Activated CD8-positive, alpha-beta memory T cell treated with anti-CD3 and anti-CD28 coated beads, Interleukin-2, amount 50 U/mL, for 4 hours (primary cell): Measurements from ENCODE around the gene REPS1.
"Not testable (repeated sequence)": the region's sequence is repeated elsewhere in the genome, so short reads cannot be mapped to it uniquely, and the experiment has no call there.

Experiments
- DNase-seq: peaks from one replicate; pipeline ENCODE4 v3.0.0-alpha.2; 2020

Gene REPS1

DNA sequence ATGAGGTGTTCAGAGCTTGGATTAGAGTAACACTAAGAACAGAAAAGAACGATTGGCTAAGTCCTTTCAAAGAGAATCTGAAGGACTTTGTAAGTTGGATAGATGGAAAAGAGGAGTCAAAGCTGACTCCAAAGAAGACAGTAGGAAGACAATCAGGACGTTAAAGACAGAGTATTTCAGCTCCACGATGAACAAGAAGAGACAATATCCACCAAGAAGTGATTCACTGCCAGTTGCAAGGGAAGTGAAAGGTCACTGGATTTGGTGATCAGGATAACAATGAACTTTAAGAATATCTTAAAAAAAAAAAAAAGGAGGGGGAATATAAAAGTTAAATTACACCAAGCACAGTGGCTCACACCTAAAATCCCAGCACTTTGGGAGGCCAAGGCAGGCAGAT is 17.9 kb downstream of the REPS1 start:
- DNase-seq = no peak

DNA sequence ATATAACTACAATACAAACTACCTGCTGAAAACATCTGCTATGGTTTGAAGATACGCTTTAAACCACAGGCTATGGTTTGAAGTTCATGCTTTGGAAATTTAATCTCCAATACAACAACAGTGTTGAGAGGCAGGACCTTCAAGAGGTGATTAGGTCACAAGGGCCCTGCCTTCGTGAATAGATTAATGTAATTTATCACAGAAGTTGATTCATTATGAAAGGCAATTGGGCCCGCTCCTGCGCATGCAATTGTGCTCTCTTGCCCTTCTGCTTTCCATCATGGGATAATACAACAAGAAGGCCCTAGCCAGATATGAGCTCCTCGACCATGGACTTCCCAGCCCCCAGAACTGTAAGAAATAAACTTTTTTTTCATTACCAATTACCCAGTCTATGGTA is 21.2 kb downstream of the REPS1 start:
- no peak for DNase-seq

DNA sequence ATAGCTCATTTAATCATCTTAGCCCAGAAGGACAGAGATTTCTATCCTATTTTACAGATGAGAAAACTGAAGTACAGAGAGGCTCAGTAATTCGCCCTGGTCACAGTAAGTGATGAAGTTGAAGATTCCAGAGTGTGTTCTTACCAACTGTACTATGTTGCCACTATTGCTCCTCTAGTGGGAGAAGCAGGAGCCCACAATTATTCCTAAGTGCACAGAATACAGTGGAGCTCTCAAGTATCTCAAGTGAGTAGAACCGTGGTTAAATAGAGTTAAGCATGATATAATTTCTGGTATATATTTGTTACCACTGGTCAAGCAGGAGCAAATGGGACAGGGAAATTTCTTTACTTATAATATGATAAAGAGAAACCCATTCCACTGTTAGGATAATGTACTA is 22.1 kb downstream of the REPS1 start:
- DNase-seq = no peak

DNA sequence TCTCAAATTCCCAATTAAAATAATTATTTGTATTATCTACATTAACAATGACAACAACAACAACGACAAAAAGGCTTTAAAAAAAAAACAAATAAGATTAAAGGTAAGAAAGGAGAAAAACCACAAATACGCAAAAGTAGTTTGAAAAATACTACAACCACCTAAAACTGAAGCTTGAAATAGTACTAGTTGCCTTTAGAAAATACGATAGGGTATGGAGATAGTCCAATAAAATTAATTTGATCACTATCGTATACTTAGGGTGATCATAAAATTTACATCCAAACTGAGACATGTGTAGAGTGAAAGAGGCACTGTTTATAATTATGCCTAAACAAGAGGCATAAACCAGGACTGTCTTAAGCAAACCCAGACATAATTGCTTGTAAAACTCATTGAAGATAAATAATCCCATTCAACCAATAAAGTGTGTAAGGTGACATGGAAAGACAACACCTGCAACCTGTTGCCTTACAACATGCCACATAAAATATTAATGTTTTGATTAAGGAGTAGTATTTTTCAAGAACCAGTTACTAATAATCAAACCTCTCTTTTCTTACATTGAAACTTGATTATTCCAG is 22.7 kb downstream of the REPS1 start:
- no peak for DNase-seq

DNA sequence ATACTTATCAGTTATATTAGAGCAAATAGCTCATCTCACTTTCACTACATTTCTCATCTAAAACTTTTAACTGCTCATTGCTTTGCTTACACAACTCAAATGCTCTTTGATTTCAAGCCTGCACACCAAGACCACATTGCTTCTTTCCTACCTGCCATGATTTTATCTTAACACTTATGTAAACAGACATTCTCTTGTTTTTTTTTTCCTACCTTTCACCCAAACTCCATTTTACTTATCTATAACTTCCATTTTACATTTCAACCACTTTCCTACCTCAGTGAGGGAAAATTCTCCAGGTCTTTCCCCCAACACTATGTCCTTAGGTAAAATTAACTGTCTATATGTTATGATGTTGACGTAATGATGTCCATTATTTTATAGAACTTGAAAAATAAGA is 24.0 kb downstream of the REPS1 start:
- DNase-seq = no peak

DNA sequence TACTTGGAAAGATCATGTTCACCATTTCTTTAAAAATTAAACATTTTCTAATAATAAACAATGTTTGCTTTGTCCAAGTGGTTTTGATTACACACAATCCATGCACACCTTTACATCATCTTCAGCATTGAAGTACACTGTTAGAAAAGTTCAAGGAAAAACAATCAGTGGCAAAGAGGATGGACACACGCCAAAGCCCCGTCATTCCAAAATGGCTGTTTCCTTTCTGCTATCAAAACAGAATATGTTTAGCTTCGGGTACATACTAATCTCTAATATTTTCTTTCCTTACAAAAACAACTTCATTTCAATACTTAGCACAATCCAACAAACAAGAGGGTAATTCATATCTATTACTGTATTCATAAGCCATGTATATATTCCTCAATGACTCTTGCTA is 24.5 kb downstream of the REPS1 start:
- DNase-seq = no peak

DNA sequence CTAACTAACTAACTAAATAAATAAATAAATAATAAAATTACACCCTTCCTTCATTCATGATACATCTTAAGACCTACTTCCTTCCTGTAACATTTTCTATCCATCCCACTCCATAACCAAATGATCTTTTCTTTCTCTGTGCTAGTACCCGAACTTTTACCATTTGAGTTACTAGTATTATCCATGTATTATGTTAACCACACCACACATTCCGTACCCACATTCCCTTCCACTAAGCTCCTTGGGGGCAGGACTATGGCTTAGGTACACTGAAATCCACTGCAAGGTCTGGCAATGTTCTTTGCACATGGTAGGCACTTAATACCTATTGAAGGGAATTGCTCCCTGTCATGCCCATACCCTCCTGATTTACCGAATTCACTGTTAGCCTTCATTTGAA is 24.9 kb downstream of the REPS1 start:
- no peak for DNase-seq

DNA sequence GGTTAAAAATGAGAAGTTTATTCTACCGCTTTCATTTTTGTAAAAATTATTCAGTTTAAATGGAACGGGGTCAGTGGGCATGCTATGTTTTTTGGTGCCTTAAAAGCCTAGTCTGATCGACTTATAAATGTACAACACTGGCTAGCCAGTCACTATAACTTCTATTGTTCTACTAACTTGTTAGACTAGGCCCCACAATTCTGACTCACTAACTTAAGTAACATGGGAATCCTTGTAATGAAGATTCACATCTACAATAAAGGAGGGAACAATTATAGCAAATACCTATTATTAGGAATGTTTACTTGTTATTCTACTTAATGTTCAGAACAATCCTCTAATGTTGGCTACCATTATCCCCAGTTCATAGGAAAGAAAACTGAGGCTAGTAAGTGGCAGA is 28.5 kb downstream of the REPS1 start:
- DNase-seq = no peak

DNA sequence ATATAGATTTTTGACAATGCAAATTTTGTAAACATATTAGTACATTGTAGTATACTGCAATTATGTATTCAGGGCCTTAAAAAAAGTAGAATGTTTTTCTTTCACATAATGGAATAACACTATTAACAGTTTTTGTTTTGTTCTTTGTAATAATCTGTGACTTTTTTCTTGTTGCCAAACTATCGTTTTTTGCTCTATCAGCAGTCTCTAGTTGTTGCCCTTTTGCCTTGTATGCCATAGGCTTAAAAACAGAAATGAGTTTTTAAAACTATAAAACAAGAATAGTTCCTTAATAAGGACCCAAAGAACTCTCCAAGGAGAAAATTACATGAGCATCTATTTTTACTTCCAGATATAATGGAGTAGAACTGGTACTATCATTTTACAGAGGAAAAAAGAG is 29.5 kb downstream of the REPS1 start:
- DNase-seq = no peak

DNA sequence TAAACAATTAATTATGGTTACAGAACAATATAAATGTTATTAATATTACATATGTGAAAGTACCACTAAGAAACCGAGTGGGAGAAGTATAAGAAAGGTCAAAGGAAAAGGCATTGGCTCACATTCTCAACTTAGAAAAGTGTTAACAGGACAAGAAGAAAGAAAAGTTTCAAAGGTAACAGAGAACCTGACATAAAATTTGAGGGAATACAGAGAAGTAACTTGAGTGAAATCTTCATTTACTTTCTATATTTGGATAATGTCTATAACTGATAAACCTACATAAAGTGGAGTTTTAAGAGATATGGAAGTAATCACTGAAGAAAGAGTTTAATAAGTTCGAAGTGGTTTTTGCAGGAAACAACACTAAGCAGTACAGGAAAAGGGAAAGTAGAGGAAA is 30.1 kb downstream of the REPS1 start:
- no peak for DNase-seq

DNA sequence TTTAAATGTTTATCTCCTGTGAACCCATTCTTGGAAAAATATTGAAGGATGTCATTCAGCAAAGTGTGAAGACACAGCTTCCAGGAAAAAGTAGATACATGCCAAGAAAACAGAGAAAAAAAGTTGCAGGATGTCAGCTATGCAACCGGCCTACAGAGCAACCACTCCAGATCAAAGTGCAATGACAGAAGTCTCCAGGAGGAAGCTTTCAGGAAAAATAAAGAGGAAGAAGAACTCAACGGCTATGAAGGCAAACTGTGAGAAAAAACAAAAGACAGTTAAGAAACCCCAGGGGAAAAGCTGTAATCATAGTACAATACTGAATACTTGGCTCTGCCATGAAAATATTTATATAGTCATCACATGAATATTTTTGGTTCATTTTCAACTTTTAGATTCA is 30.6 kb downstream of the REPS1 start:
- DNase-seq = no peak

DNA sequence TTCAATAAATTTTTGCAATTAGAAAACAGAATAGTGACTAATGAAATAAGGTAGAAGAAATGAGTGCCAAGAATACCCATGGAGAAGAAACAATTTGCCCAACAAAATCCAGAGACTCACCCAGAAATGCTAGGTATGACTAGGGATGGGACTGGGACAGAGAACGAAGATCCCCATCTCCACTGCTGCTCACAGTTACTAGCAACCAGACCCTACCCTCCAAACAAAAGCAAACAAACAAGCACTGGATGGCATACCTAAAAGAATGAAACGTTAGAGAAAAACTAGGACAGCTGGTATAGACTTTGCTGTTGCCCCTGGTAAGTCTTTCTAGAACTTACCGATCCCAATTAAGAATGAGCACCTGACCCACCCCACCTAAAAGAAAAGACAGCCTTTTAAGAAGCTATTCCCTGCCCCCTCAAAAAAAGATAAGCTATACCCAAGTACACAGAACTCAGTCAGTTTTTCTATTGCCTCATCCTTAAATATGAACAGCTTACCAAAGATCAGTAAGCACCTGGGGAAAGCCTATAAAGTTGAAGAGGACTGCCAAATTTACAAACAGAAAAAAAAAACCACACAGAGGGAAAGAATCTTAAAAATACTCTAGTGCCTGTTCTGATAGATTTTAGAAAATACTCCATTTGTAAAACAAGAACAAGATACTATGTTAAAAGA is 31.7 kb downstream of the REPS1 start:
- no peak for DNase-seq

DNA sequence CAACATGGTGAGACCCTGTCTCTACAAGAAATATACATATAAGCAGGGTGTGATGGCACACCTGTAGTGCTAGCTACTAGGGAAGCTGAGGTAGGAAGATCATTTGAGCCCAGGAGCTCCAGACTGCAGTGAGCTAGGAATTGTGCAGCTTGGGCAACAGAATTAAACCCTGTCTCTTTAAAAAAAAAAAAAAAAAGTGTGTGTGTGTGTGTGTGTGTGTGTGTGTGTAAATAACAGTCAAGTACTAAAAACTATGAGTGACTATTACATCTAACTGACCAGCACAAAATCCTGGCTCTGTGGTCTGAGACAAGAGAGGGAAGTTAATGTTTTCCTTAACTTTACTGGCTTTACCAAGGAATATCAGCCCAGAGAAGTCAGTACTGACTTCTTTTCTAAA is 32.8 kb downstream of the REPS1 start:
- no peak for DNase-seq

DNA sequence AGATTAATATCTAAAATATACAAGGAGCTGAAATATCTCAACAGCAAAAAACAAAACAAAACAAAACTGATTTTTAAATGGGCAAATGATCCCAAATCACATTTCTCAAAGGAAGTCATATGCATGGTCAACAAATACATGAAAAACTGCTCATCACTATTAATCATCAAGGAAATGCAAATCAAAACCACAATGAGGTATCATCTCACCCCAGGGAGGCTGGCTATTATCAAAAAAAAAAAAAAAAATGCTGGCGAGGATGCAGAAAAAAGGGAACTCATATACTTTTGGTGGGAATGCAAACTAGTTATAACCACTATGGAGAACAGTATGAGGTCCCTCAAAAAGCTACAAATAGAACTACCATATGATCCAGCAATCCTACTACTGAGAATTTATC is 34.6 kb downstream of the REPS1 start:
- no peak for DNase-seq

DNA sequence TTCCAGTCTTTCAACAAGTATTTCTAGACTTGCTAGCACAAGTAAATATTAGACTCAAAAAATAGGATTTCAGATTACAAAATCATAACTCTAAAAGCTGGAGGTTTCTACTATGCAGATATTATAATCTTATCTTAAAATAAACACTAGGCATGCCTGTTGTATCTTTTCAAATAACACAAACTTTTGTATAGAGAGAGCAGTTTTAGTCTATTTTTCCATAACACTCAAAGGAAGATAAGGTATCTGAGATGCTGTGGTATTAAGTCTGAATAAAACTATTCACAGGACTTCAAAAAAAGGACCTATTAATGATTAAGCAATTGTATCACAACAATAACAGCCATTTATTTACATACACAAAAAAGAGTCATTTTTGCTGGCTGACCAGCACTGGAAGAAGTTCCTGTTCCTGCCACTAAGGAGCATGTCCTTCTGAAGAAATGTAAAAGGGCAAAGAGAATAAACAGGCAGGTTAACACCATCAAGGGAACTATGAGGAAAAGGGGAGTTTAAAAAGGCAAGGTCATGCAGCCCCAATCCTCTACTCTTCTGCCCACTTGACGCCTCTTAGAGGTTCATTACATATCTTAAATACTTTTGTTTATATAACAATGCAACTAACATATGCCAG is 39.4 kb downstream of the REPS1 start:
- DNase-seq = no peak

DNA sequence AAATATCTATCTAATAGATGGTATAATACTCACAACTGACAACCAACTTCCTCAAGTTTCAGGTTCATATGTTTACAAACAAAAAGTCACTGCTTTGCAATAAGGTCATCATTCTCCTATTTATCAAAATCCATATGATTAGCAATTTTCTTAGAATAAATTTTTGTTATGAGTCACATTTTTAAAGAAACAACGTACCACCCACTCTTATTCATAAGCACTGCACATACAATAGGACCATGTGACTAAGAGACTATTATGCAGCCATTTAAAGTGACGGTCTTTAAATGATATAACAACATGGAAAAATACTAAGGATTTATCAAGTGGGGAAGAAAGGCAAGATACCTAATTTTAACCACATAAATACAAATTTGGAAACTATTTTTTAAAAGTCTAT is 40.0 kb downstream of the REPS1 start:
- no peak for DNase-seq

DNA sequence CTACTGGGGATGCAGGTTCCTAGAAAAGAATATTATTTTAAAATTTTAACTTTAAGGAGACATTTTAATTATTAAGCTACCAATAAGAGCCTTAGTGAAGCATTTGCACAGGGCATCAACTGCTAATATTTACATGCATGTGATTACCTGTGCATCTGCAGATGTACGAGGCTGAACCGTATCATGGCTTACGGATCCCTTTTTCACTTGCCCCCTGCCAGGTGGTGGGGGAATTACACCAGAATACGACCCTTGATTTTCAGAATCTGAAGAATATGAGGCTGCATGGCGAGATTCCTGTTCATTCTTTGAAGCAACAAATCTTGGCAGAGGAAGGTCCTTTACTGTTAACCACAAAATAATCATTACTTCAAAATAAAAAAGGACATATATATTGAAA is 42.7 kb downstream of the REPS1 start:
- no peak for DNase-seq

DNA sequence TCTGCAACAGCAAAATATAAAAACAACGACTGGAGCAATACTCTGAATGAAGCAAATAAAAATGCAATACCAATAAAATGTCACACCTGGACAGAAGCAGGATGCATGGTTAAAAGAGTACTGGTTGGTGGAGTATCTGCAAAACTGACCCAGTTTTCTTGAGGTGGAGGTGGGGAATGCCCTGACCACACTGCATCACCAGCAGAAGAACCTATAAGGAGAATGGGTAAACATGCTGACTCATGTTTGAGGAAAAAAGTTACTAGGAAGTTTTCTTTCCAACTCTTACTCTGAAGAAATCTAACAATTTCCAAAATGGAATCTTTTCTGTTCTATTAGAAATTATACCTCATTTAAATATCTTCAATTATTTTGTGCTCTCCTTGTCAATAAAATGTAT is 43.6 kb downstream of the REPS1 start:
- no peak for DNase-seq

DNA sequence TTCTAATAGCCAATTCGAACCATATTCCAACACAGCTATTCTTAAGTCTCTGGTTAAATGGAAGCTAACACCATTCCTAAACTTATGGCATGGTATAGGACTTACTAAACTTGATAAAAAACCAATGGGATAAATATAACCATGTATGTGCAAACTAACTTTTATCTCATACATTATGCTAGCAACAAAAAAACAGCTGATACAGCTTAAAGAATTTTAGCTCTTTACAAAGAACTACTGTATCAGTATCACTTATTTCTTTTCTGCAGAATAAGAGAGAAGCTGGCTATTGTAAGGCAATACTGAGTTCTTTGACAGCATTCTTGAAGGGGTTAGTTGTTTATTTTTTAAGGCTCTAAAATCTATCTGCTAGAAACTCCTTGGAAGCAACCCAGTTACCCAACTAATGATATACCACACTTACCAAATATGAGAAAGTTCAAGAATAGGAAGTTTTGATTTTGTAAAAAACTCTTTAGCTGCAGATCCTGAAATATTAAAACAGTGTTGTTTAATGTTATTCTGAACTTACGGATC is 44.9 kb downstream of the REPS1 start:
- no peak for DNase-seq

DNA sequence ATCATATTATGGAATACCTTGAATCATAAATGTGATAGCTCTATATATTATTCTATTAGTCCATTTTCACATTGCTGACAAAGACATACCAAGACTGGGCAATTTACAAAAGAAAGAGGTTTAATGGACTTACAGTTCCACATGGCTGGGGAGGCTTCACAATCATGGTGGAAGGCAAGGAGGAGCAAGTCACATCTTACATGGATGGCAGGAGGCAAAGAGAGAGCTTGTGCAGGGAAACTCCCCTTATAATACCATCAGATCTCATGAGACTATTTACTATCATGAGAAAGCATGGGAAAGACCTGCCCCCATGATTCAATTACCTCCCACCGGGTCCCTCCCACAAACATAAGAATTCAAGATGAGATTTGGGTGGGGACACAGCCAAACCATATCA is 51.2 kb downstream of the REPS1 start:
- not testable (repeated sequence) for DNase-seq

DNA sequence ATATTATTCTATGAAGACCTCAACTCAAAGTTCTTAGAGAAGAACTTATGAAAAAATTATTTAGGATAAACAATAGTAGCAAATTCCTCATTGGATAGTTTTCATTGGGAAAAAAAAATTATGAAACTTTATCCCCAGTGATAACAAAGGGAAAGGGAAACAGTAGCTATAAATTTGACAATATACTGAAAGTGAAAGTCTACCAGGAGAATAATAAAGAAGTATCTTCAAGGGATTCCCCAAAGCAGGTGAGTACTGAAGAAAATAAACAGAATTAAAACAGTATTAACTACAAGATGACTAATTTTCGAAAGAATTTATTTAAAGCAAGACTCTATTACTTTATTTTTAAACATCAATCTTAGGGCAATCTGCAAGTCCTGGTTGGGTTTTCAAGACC is 56.4 kb downstream of the REPS1 start:
- DNase-seq = no peak

DNA sequence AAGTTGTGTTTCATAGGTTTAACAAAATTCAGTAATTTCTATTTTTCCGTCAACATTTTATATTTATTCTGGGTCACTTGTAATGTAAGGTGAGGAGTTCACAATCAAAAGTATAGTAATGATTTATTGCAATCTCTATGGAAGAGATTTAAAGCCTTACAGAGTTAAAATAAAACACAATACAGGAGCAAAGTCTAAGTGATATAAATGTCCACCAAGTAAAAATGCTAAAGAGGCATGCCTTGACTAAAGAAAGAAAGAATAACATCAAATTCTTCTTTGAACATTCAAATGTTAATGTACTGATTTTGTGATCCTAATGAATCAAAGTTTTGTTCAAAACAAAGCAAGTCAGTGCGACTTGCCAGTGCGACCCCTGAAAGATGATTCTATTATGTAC is 61.5 kb downstream of the REPS1 start:
- no peak for DNase-seq

DNA sequence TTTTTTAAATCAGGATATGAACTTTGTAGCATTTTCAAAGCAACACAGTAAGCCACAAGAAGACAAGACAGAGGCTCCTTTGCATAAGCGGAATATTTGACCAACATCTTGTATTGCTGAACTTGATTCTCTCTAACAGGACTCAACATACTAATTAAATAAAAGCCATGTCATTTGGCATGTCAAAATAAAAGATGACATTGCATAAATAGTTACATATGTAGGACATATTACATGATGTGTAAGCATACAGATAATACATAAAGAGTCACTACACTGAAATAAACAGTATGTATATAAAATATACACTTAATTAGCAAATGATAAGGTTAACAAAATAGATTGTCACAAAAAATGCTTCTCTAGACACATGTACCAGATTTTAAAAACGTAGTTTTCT is 62.2 kb downstream of the REPS1 start:
- no peak for DNase-seq

DNA sequence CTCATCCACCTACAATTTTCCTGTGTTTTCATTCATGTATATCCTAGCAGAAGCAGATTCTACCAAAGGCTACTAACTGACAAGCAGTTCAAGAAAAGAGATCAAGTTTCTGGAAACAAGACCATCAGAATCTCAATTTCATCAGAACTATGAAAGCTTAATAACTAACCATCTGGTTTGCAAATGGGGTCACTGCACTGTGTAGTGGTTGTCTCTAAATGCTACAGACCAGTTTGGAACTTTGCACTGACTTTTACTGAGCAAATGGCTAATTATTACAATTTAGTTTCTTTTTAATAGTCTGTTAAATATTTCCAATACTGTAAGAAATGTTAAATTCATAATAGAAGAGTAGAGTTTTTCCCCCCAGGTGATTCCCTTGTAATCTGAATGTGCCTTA is 64.5 kb downstream of the REPS1 start:
- no peak for DNase-seq

DNA sequence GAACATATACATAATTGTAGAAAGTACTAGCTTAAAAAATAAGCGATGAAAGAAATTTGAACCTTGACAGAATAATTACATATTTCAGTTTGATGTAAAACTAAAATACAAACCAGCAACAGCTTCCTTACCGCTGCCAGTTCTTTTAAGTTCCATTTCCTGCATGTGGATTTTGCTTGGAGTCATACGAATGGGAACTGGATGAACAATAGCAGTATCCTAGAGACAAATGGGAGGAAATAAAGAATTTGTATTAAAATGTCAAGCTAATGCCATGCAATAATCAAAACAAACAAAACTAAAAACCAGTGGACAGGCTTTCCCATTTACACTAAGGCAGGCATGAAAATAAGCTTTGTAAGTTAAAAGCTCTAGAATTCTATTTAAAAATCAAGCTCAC is 67.1 kb downstream of the REPS1 start:
- DNase-seq = no peak
